GM21423 (cell line): ENCODE results near the gene ANKRD60.

Experiments used
- ATAC-seq: cut with Tn5 transposase; IDR thresholded peaks from one replicate; pipeline ENCODE4 v1.9.1; 2021; ENCODE audit warnings: mild to moderate bottlenecking, moderate library complexity; ENCODE audit not compliant: unreplicated experiment

The ANKRD60 gene

GRCh38 chr20:58244517-58245030 is 16.1 kb upstream of the ANKRD60 start:
- ATAC-seq = no peak

GRCh38 chr20:58243653-58244410 is 15.4 kb upstream of the ANKRD60 start:
- ATAC-seq = no peak

GRCh38 chr20:58242824-58243223 is 14.4 kb upstream of the ANKRD60 start:
- ATAC-seq = no peak

GRCh38 chr20:58241766-58242465 is 13.5 kb upstream of the ANKRD60 start:
- ATAC-seq = no peak

GRCh38 chr20:58240471-58240870 is 12.0 kb upstream of the ANKRD60 start:
- no peak for ATAC-seq

- no peak for ATAC-seq
Observed at GRCh38 chr20:58239216-58239615, 10.8 kb upstream of the ANKRD60 start.

- no peak for ATAC-seq
Observed at GRCh38 chr20:58238490-58238889, 10.0 kb upstream of the ANKRD60 start.

- no peak for ATAC-seq
Observed at GRCh38 chr20:58237318-58238132, 9.1 kb upstream of the ANKRD60 start.

- peak; percentile 81 for ATAC-seq
Observed at GRCh38 chr20:58236612-58237317, 8.3 kb upstream of the ANKRD60 start.

- ATAC-seq = no peak
Observed at GRCh38 chr20:58235010-58235409, 6.6 kb upstream of the ANKRD60 start.

- no peak for ATAC-seq
Observed at GRCh38 chr20:58233881-58234528, 5.6 kb upstream of the ANKRD60 start.

GRCh38 chr20:58233393-58233792 is 4.9 kb upstream of the ANKRD60 start:
- ATAC-seq = no peak

GRCh38 chr20:58231683-58232082 is 3.2 kb upstream of the ANKRD60 start:
- no peak for ATAC-seq

GRCh38 chr20:58229198-58229798 is 845 bp upstream of the ANKRD60 start:
- ATAC-seq = no peak

- ATAC-seq = no peak
Observed at GRCh38 chr20:58228103-58228483, 360 bp downstream of the ANKRD60 start.

GRCh38 chr20:58227391-58228102 is 906 bp downstream of the ANKRD60 start:
- ATAC-seq = no peak

- ATAC-seq = no peak
Observed at GRCh38 chr20:58225452-58226200, 2.8 kb downstream of the ANKRD60 start.

GRCh38 chr20:58224974-58225373 is 3.5 kb downstream of the ANKRD60 start:
- ATAC-seq = no peak

GRCh38 chr20:58224097-58224496 is 4.4 kb downstream of the ANKRD60 start:
- no peak for ATAC-seq
